Osteoblast (primary cell): Measurements from ENCODE around the gene PRPF6. TPM values are rescaled to one million over a fixed set of nuclear protein-coding genes. Genes with fewer than 3 reads are reported as not detected.

Source experiments
- DNase-seq: peaks from one replicate; pipeline ENCODE4 v3.0.0; 2011; ENCODE audit warnings: low spot score, mixed read lengths; ENCODE audit not compliant: insufficient read length; ENCODE audit errors: missing footprints
- H2AFZ ChIP-seq: 2 replicates; pipeline ENCODE4 v1.6.0; 2011; ENCODE audit warnings: mild to moderate bottlenecking, low read length
- H3K27ac ChIP-seq: 2 replicates; pipeline ENCODE4 v1.5.1; 2011; ENCODE audit warnings: mild to moderate bottlenecking, low read depth, low read length, moderate library complexity
- H3K27me3 ChIP-seq: 2 replicates; pipeline ENCODE4 v1.6.0; 2012; ENCODE audit warnings: mild to moderate bottlenecking, control low read depth, inconsistent platforms, low read length, moderate library complexity; ENCODE audit not compliant: insufficient read depth
- H3K36me3 ChIP-seq: 2 replicates; pipeline ENCODE4 v1.5.1; 2011; ENCODE audit warnings: mild to moderate bottlenecking, low read length, control low read depth, moderate library complexity; ENCODE audit not compliant: insufficient read depth
- H3K4me1 ChIP-seq: 2 replicates; pipeline ENCODE4 v1.5.1; 2011; ENCODE audit warnings: mild to moderate bottlenecking, low read length, control low read depth, moderate library complexity; ENCODE audit not compliant: insufficient read depth
- H3K4me2 ChIP-seq: 2 replicates; pipeline ENCODE4 v1.6.0; 2011; ENCODE audit warnings: mild to moderate bottlenecking, low read length; ENCODE audit not compliant: insufficient read depth
- H3K4me3 ChIP-seq: fragments of 200-600 bp; sonication (generic); 3 replicates; pipeline ENCODE4 v1.5.1; 2012; ENCODE audit warnings: mild to moderate bottlenecking, low read length, inconsistent platforms; ENCODE audit not compliant: insufficient read depth
- H3K79me2 ChIP-seq: 2 replicates; pipeline ENCODE4 v1.6.0; 2012; ENCODE audit warnings: mild to moderate bottlenecking, low read length, control low read depth, inconsistent platforms; ENCODE audit not compliant: insufficient read depth
- H3K9me3 ChIP-seq: 2 replicates; pipeline ENCODE4 v1.5.1; 2011; ENCODE audit warnings: low read depth, low read length, control low read depth
- H4K20me1 ChIP-seq: 2 replicates; pipeline ENCODE4 v1.6.0; 2012; ENCODE audit warnings: mild to moderate bottlenecking, low read length, control low read depth; ENCODE audit not compliant: insufficient read depth
- CTCF ChIP-seq: IDR thresholded peaks from 2 replicates; pipeline ENCODE4 v1.5.1; 2011; ENCODE audit warnings: mild to moderate bottlenecking, low read depth, low read length, moderate library complexity; ENCODE audit errors: extremely low read depth
- total RNA-seq: library from RNA; depleted of rRNA; stranded (reverse); fragments of >200 nt; gene quantifications from 2 replicates; pipeline ENCODE4 v1.2.3, GENCODE V29; 2012

The PRPF6 gene
- total RNA-seq, 1 donor, result 56.1 TPM

- peaks cover 14% of the 10 kb centered on the region for H3K4me1 ChIP-seq
- peaks cover 3% of the 10 kb centered on the region for H4K20me1 ChIP-seq
- H3K36me3 ChIP-seq, result peaks cover 18% of the 10 kb centered on the region
- H3K4me2 ChIP-seq, result peak overlapping the region; percentile 82
- peak overlapping the region; percentile 74 for H3K4me3 ChIP-seq
- H3K27ac ChIP-seq, result peak overlapping the region; percentile 32
- peaks cover 9% of the 10 kb centered on the region for H3K79me2 ChIP-seq
- peak; percentile 84 for DNase-seq
- no peaks in the 10 kb centered on the region for H3K9me3 ChIP-seq
- H2AFZ ChIP-seq, result no peak overlapping the region
- no peak for TF ChIP-seq CTCF
- no peaks in the 10 kb centered on the region for H3K27me3 ChIP-seq
Observed at GRCh38 chr20:63968136-63968927, 12.6 kb upstream of the PRPF6 start.

GRCh38 chr20:63968928-63969760 lies 11.8 kb upstream of the PRPF6 start:
- peak overlapping the region; percentile 74 for H3K4me3 ChIP-seq
- no peaks in the 10 kb centered on the region for H3K27me3 ChIP-seq
- H4K20me1 ChIP-seq, result peaks cover 3% of the 10 kb centered on the region
- no peak for TF ChIP-seq CTCF
- no peaks in the 10 kb centered on the region for H3K9me3 ChIP-seq
- peak overlapping the region; percentile 82 for H3K4me2 ChIP-seq
- H2AFZ ChIP-seq, result no peak overlapping the region
- H3K4me1 ChIP-seq, result peaks cover 14% of the 10 kb centered on the region
- DNase-seq, result peak; percentile 94
- peaks cover 9% of the 10 kb centered on the region for H3K79me2 ChIP-seq
- peak overlapping the region; percentile 32 for H3K27ac ChIP-seq
- H3K36me3 ChIP-seq, result peaks cover 11% of the 10 kb centered on the region

- peak within 1 kb of the TSS; percentile 32 for H3K27ac ChIP-seq
- H2AFZ ChIP-seq, result peak within 1 kb of the TSS; percentile 74
- peak; percentile 99 for DNase-seq
- H3K4me1 ChIP-seq, result peaks cover 14% of the 10 kb centered on the region
- peak within 1 kb of the TSS; percentile 74 for H3K4me3 ChIP-seq
- peaks cover 3% of the 10 kb centered on the region for H4K20me1 ChIP-seq
- no peak for TF ChIP-seq CTCF
- peaks cover 7% of the 10 kb centered on the region for H3K36me3 ChIP-seq
- peak within 1 kb of the TSS; percentile 82 for H3K4me2 ChIP-seq
- H3K9me3 ChIP-seq, result no peaks in the 10 kb centered on the region
- H3K27me3 ChIP-seq, result no peaks in the 10 kb centered on the region
- peaks cover 9% of the 10 kb centered on the region for H3K79me2 ChIP-seq
Observed at GRCh38 chr20:63969838-63970713, 10.9 kb upstream of the PRPF6 start, which contains the start of gene ZNF512B. Gene ZNF512B (minus strand): TSS chr20:63969930. CDS start chr20:63967950, 1,980 bp downstream.
